Activated naive CD4-positive, alpha-beta T cell treated with Interleukin-2 at 50 U/mL for 16 hours (primary cell): ENCODE measurements around the gene MAPK1.
"Not testable (repeated sequence)": the region's sequence is repeated elsewhere in the genome, so short reads cannot be mapped to it uniquely, and the experiment has no call there.

Experiments used
- DNase-seq: peaks from one replicate; pipeline ENCODE4 v3.0.0-alpha.2; 2020

The MAPK1 gene

DNA sequence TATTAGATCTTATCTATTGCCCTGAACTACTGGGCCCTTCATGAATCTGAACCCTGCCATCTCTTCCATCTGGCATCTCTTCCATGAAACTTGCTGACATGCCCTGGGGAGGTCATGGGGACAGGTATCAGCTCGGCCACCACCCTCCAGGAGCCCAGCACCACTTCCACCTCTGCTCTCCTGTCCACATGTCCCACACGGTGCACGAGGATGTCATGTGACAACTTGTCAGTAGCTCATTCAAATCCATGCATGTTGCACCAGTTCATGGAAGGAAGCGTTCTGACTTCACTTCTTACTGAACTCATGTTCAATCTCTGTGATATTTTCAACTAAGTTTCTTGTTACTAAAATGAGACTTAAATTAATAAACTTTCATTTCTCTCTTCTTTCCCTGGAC, 148.4 kb downstream of the MAPK1 start:
- no peak for DNase-seq

GRCh38 chr22:21718499-21718898, 148.9 kb downstream of the MAPK1 start:
- DNase-seq = no peak

GRCh38 chr22:21716395-21717122, 150.9 kb downstream of the MAPK1 start:
- not testable (repeated sequence) for DNase-seq

- DNase-seq = no peak
Observed at GRCh38 chr22:21714786-21715185, 152.7 kb downstream of the MAPK1 start.

GRCh38 chr22:21714059-21714770, 153.2 kb downstream of the MAPK1 start:
- DNase-seq = no peak

- no peak for DNase-seq
Observed at GRCh38 chr22:21713428-21714058, 153.9 kb downstream of the MAPK1 start.

- peak; percentile 65 for DNase-seq
Observed at GRCh38 chr22:21712751-21713427, 154.6 kb downstream of the MAPK1 start.

GRCh38 chr22:21711851-21712250, 155.6 kb downstream of the MAPK1 start:
- no peak for DNase-seq

GRCh38 chr22:21710156-21710555, 157.3 kb downstream of the MAPK1 start:
- DNase-seq = no peak

DNA sequence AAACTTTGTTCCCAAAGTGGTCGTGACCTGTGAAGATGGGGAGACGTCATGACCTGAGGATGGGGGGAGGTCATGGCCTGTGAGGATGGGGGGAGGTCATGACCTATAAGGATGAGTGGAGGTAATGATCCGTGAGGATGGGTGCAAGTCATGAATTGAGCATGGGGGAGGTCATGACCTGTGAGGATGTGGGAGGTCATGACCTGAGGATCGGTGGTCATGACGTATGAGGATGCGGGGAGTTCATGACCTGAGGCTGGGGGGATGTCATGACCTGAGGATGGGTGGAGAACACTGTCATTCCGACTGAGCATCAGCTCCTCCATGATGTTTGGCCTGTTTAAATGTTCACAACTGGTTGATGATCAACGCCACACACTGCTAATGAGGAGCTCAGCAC, 157.8 kb downstream of the MAPK1 start:
- no peak for DNase-seq

- DNase-seq = no peak
Observed at GRCh38 chr22:21708960-21709359, 158.5 kb downstream of the MAPK1 start.

DNA sequence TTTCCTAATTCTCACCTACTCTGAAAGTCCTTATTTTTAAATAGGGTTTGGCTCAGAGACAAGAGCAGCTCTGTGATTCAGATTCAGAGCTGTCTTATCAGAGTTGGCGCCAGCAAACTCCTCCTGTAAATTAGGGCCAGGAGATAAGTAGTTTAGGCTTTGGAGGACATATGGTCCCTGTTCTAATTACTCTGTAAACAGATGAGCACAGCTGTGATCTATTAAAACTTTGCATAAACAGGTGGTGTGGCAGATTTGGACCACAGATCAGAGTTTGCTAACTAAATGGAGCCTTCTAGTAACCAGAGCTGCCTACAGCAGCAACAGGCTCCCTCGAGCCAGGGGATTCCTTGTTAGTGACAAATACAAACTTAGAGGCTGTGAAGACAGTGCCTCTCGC, 159.8 kb downstream of the MAPK1 start:
- no peak for DNase-seq
